Measurements from ENCODE around the gene GRID2.

The GRID2 gene

DNA sequence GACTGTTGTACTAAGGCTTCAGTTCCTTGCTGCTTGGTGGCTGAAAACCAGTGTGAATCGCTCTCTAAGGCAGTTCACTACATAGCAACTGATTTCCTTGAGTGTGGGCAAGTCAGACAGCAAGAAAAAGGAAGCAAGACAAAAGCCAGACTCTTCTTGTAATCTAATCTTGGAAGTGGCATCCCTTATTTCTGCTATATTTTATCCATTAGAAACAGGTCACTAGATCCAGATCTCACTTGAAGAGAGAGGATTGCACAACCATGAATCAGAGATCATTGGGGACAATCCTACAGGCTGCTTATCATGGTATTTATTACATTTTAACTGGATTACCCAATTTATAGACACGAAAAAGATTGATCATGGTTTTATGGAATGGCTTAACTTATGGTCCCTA is 684.5 kb downstream of the GRID2 start:
- DNase-seq: no peak

DNA sequence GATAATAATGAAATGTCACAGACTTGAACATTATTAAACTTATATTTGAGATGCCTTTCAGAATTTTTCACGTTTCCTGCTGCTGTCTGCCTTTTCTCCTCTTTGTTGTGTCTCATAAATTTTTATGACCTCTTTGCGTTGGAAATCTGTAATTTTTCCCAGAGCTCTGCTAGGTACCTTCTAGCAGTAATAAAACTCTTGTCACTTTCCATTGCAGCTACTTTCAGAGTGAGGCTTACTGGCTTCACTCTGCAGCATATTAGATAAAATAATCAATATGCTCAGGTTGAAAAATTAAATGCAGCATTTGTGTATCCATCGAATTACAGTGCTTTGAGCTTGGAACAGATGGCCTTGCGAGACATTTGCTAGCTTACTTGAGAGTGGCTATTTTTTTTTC is 689.0 kb downstream of the GRID2 start:
- DNase-seq: no peak

DNA sequence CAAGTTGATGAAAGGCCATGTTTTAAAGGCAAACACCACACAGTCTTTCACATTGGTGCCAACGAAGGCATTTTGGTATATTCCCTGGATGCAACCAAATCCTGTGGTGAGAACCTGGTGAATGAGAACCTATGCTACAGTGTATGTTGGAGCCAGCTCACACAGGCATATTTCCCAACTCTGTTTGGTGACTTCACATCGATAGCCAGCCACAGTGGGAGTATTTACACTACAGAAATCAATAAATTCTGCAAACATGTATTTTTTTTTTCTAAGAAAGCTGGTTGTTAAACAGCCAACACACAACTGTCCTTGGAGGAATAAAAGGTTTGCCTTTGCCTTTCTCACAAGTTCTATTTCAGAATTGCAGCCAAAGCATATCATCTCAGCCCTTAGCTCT is 691.0 kb downstream of the GRID2 start:
- no peak for DNase-seq

DNA sequence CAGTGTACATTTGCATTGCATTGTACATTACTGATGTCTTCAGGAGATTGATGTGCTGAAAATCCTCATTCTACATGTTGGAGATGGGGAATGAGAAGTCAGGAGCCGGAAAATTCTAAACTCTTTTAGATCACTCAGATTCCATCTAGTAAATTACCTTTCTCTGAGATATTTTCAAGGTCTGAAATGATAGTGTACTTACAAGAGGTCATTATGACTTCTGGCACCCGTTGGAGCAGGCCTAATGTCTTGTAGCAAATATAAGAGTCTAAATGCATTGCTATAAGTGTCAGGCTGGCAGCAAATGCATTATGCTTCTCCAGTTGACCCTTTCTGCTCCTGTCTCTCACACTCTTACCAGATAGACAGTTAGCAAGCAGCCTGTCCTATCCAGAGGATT is 692.8 kb downstream of the GRID2 start:
- DNase-seq: no peak

DNA sequence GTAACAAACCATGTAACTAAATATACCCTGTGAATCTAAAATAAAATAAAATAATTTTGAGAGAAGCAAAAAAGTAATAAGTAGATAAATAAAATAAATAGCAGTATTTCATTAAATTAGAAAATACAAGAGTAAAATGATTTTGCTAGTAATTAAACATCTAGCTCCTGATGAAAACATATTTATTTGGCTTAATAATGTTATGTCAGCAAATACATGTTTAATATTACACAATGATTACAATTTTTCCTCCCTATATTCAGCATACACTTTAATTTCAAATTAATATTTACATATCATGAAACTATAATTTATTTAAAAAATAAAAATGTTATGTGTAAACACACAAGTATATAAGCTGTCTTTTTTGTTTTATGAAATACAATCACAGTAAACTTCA is 697.1 kb downstream of the GRID2 start:
- DNase-seq: no peak

DNA sequence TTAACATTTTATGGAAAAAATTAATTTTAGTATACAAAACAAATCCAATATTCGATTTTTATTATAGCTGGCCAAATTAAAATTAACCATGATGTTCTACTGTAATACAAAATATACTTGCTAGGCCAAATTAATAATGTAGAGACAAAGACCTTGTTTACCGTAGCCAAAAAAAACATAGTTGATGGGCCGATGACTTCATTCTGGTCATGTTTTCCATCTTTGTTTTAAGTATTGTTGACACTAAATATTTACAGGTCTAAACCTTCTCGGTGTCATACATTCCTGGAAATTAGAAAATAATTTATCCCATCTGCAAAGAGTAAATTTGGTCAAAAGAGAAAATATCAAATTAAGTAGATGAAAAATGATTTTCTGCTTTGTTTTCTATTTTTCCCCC is 698.5 kb downstream of the GRID2 start:
- no peak for DNase-seq

DNA sequence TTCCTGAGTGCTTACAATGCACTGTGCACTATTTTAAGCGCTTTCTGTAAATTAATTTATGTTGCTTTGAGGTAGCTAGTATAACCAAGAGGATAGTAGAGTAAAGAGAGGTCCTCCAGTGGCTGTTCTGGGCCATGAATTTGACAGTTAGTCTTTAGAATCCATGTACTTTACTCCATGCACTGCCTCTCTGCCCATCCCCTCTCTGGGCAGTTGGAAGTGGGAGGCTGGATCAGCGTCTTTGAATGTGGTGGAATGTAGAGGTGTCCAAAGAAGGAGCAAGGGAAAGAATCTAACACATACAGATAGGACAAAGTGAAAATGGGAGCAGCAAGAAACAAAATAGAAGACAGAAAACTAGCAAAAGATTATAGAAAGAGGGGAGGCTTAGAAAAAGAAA is 712.6 kb downstream of the GRID2 start:
- no peak for DNase-seq

DNA sequence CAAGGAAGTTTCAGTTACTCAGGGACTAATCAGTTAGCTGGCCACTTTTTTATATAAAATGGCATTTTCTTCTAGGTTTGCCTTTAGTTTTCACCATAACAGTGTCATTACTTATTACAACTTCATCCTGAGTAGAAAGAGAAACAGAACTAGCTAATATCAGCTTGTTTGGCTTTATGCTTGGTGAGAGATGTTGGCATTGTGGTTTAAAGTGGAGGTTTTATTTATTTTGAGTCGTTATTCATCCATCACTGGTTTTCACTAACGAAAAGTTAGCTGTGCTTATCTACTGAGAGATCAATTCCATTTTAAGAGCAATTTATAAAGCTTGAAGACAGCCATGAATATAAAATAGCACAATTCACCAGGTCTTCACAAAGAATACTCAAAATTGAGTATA is 714.5 kb downstream of the GRID2 start:
- DNase-seq: no peak

DNA sequence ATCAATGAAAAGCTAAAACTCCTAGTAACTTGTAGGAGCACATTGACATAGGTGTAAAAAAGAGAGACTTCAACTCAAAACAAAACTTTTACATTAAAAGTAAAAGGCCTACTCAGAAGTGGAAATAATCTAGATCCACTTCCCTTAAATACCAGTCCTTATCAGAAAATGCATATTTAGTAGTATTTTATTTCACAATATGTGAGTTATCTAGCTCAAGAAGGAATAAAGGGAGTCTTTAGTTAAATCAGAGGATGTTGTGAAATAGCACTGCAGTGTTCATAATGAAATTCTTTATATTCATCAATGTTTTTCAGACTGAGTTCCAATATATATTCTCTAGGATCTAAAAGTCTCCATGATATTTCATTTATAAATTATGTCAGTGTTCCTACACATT is 715.0 kb downstream of the GRID2 start:
- no peak for DNase-seq

DNA sequence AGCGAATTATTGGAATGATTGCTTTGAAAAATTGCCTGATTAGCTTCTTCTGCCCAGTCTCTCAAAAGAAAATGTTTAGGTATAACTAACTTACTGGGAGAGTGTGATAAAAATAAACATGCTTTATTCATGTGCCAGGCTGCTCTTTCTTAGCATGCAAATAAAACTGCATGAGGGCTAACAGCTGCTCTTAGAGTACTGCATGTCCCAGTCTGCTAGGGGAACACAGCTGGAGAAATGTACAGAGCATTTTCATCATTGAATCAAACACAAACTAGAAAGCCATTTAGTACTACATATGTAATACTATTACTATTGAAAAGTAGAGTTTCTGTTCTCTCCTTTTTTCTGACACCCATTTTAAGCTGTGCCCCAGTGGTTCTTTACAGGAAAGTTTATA is 726.0 kb downstream of the GRID2 start:
- DNase-seq: no peak

DNA sequence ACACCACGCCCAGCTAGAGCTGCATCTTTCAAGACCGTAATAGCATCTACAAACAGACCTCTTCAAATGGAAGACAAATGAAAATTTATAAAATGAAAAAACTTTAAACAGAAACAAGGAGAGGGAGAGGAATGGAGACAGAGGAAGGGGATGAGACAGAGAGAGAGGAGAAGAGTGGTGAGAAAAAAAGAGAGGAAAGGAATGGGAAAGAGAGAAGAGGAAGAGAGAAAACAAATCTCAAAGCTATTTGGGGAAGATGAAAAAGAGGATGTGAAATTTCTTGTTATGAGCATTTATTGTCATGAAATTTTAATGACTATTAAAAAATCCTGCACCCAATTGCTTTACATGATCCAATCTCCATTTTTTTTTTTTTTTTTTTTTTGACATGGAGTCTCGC is 726.9 kb downstream of the GRID2 start:
- no peak for DNase-seq

DNA sequence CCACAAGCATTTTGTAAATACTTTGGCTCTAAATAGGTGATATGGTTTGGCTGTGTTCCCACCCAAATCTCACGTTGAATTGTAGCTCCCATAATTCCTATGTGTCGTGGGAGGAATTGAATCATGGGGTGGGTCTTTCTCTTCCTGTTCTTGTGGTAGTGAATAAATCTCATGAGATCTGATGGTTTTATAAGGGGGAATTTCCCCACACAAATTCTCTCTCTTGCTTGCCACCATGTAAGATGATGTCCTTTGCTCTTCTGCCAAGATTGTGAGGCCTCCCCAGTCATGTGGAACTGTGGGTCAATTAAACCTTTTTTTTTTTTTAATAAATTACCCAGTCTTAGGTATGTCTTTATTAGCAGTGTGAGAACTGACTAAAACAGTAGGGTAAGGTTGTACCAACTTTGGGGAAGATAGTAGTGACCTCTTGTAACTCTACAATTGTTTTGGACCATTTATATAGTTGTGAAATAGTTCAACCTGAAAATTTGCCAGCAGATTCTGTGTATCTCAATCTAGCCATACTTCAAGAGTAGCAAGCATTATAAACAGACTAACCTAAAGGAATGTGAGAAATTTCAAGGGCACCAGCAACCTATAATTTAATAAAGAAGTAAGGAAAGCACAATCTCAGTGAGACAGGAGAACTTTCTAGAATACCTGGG is 727.8 kb downstream of the GRID2 start:
- DNase-seq: no peak

DNA sequence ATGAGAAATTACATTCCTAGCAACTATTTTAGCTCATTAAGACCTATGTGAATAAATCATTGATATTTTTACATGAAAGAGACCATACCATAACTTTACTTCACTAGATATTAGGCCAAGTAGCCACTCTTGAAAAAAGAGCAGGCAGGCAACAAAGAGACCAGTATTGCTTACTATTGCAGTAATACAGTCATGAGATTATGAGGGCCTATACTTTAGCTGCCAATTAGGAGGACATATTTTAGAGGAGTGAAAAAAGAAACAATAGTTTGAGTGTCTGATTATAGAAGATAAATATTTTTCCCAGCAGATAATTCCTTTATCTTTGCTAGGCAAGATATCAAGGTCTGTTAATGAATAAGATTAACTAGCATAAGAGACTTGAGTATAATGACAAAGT is 739.0 kb downstream of the GRID2 start:
- DNase-seq: no peak

DNA sequence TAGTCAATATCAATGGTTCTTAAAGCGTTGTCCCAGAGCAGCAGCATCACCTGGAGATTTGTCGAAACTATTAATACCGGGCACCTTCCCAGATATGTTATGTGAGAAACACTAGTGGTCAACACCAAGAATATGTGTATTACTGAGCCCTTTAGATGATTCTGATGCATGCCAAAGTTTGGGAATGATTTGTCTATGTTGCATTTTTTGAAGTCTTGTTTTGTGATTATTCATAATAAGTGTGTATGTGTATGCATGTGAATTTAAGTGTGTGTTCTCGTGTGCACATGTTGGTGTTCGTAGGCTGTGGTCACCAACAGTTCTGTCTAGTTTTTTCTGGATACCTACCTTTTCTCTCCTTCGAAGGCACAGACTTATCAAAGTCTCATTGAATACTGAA is 749.4 kb downstream of the GRID2 start:
- no peak for DNase-seq

DNA sequence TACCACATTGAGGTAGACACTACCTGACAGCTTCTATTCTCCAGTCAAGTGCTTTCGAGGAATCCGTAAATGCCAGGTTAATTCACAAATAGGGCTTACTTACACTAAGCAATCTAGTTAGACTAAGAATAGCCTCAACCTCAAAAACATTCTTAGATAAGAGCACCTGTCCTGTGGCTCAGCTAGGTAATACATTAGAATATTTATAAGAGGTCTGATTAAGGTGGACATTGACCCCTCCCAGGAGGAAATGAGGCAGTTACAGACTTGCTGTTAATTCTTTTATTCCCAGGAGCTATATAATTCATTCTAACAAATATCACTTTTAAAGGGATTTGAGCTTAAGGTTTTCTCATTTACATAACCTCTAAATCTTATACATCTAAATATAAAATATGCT is 758.1 kb downstream of the GRID2 start:
- no peak for DNase-seq

DNA sequence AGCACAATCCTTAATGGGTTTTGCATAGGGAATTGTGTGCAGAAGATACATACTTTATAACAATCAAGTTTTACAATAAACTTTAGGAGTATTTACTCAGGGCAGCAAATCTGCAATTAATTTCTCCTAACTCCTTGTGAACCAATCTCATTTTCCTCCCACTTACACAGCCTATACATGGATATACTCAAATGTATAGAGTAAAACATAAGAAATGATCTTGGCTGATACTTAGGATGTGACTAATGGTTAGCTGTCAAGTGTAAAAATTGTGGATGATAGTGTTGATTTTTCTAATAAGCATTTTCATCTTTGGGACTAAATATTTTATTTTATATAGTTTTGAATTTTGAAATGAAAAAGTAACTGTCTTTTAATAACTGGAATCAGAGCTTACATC is 759.6 kb downstream of the GRID2 start:
- no peak for DNase-seq

DNA sequence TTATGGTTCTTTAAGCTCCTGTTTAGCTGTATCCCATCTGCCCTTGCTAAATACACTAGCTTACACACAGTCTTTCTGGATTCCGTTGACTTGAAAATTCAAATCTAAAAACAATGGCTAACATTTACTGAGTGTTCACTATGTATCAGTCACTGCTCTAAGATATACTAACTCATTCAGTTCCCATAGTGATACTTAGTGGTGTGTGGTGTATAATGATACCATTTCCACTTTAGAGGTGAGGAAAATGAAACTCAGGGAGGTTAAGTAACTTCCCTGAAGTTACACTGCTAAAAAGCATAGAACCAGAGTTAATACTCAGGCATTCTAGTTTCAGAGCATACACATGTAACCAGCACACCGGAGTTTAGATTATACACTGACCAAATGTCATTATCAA is 762.0 kb downstream of the GRID2 start:
- DNase-seq: no peak

DNA sequence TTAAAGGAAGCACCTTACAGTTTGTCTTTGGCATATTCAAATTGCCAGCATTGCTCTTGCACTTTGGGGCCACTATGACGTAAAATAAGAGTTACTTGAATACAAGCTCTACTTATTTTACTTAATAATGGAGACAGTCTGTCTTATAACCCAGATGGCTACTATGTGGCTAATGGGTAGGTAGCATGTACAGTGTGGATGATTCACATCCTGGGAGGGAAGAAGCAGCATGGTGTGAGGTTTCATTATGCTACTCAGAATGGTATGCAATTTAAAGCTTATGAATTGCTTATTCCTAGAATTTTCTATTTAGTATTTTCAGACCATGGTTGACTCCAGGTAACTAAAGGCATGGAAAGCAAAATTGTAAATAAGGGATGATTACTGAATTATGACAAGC is 763.0 kb downstream of the GRID2 start:
- no peak for DNase-seq

DNA sequence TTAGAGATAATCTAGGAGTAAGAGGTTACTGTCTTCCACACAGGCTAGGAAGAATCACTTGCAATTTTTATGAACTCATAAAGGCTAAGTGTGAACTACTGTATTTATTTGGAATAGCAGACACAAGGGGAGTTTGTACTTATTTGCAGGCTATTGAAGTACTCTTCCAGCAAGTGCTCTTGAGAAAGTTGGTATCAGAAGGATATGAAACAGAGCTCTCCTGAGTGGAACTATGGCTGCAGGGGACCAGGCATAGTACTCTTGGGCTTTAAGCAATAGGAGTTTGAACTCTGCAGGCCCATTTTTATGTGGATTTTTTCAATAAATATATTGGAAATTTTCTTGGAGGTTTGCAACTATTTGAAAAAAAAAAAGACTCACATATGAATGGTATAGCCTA is 768.5 kb downstream of the GRID2 start:
- no peak for DNase-seq

DNA sequence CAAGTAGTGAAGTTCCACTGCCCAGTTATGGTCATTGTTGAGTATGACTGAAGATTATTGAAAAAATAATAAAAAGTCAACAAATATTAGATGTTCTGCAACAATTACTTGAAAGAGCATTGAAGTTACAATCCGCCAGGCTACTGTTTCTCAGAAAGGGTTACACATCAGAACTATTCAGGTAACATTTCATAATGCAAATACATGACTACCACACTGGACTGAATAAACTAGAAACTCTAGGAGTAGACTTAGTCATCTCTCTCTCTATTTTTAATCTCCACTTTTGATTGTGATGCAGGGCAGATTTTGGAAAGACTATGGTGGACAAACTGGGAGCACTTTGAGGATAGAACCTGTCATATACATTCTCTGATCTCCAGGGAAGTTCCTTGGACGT is 776.5 kb downstream of the GRID2 start:
- no peak for DNase-seq

DNA sequence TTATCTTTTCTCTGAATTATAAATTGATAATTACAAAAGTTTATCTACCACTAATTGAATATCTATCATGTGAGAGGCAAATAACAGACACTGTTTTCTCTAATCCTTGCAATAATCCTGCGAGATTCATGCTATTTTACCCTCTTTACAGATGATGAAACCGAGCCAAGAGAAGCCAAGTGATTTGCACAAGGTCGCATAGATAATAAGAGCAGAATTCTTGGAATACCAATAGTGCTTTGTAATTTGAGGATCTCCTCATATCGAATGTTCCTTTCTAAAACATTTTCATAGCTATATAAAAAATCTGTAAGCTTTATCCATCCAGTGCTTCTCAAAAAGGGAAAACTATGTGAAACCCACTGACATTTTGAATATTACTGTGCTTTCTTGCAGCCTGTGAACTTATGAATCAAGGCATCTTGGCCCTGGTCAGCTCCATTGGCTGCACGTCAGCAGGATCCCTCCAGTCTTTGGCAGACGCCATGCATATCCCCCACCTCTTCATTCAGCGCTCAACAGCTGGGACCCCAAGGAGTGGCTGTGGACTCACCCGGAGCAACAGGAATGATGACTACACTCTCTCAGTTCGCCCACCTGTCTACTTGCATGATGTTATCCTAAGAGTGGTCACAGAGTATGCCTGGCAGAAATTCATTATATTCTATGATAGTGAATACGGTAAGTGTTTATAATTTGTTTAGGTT is 781.0 kb downstream of the GRID2 start:
- DNase-seq: no peak

DNA sequence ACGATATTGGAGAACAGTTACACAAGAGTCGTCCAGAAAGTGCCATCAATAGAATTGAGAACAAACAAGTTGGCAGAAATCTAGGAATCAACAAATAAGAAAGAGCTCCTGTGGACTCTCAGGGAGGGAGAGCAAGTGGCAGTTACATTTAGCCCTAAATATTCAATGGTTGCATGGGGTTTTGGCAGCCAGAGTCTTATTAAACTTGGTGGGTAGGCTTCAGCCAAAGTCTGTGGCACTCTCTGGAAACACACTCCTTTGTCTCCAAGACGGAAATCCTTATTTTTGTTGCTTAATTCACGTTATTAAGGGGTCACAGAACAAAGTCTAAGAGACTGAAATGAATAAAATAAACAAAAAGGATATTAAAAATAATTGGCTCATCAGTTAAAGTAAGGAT is 782.6 kb downstream of the GRID2 start:
- DNase-seq: no peak

DNA sequence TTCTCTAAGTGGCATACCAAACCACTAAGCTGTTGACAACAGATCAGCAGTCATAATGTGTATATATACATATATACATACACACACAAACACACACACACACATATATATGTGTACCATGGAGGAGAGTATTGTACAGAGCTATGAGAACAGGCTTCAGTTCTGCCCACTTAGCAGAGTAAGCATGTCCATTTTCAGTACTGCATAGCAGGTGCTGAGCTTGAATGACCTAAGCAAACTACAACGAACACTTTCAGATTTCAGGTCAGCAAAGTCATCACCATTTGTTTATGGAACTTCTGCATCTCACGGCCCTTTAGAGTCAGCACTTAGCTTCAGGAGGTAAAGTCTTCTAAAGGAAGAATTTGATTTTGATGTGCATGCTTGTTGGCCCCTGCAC is 789.0 kb downstream of the GRID2 start:
- DNase-seq: no peak

DNA sequence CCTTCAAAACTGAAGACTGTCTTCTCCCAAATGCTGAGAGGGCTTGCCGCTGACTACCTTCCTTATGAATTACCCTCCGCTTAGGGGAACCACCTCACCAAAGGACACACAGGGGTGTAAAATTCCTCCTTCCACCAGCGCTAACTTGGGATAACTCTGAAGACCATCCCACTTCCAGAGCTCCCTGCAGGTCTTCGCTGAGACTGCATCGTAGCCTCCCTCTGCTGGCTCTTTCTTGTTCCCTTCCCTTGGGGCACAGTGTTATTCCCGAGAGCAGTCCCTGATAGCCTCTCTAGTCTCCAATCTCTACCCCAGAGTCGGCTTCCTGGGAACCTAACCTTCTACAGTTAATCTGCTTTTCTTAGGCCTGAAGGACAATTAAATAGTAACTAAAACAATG is 799.3 kb downstream of the GRID2 start:
- DNase-seq: no peak

DNA sequence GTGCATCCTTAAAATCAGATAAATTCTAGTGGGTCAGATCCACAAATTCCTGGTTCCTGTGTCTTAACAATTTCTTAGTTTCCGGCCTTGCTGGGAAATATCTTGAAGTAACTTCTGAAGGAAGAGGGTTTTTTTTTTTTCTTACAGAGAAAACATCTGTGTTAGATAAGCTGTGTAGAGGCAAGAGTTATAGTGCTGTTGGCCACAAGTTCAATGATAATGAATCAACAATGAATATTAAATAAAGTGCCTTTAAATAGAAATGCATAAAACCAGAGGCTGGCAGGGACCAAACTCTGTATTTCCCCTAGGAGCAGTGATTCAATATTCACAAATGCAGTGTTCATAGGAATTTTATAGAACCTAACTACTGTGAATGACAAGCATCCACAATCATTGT is 812.9 kb downstream of the GRID2 start:
- no peak for DNase-seq
